Kidney (tissue), 14 donors: ENCODE measurements around the gene PPP1R3G. TPM values are rescaled to one million over a fixed set of nuclear protein-coding genes. Genes with fewer than 3 reads are reported as not detected.

ENCODE experiments used
- DNase-seq, 5 donors: peaks; one replicate each; pipeline ENCODE4 v3.0.0-alpha.2; 2013 to 2020
- FAIRE-seq: peaks from 2 replicates; lab custom pipeline; 2012; peaks lifted over from hg19 to GRCh38; lab: Jason Lieb, UNC
- H3K27ac ChIP-seq, 2 donors: one replicate each; pipeline ENCODE4 v1.7.0; 2013; ENCODE audit warnings: low read depth in 2 of 2, low read length in 2 of 2, inconsistent platforms in 1 of 2
- H3K27me3 ChIP-seq: one replicate; pipeline ENCODE4 v1.7.1; 2013; ENCODE audit warnings: low read length, inconsistent platforms; ENCODE audit not compliant: control insufficient read depth, insufficient read depth
- H3K36me3 ChIP-seq, 3 donors: one replicate each; pipeline versions ENCODE4 v1.7.0 to v1.7.1; 2013; ENCODE audit warnings: low read length in 3 of 3, control low read depth in 1 of 3, inconsistent platforms in 1 of 3; ENCODE audit not compliant: insufficient read depth in 3 of 3, control insufficient read depth in 2 of 3
- H3K4me1 ChIP-seq, 3 donors: one replicate each; pipeline versions ENCODE4 v1.7.0 to v1.7.1; 2013; ENCODE audit warnings: low read length in 3 of 3, inconsistent platforms in 1 of 3, low read depth in 1 of 3; ENCODE audit not compliant: control insufficient read depth in 2 of 3, insufficient read depth in 2 of 3
- H3K4me3 ChIP-seq, 3 donors: one replicate each; pipeline versions ENCODE4 v1.7.0 to v1.8.1; 2013; ENCODE audit warnings: low read length in 3 of 3, control low read depth in 1 of 3, inconsistent platforms in 1 of 3
- H3K9ac ChIP-seq, 3 donors: one replicate each; pipeline versions ENCODE4 v1.7.0 to v1.7.1; 2013; ENCODE audit warnings: low read length in 3 of 3, control low read depth in 1 of 3, inconsistent platforms in 1 of 3
- H3K9me3 ChIP-seq, 3 donors: one replicate each; pipeline versions ENCODE4 v1.7.0 to v1.7.1; 2013; ENCODE audit warnings: low read length in 3 of 3, control low read depth in 1 of 3, inconsistent platforms in 1 of 3; ENCODE audit not compliant: control insufficient read depth in 2 of 3, insufficient read depth in 1 of 3
- intact Hi-C: fragments of 100-400 bp; cut with DNase I; formaldehyde crosslinking; loops from one replicate; pipeline ENCODE4 v1.11.1; 2022
- polyA plus RNA-seq: library from polyadenylated mRNA; stranded (reverse); fragments of 350-450 nt; fragmentation: Illumina TruSeq; extraction: RNeasy Lipid Tissue Mini Kit (QIAGEN cat#74804); gene quantifications from one replicate; pipeline ENCODE4 v1.2.3, GENCODE V29; 2014; ENCODE audit warnings: low read depth, low replicate concordance; ENCODE audit not compliant: insufficient read depth
- total RNA-seq: library from RNA; stranded (reverse); fragmentation: NEBNext Ultra II Directional; extraction: Animal tissue kit (Norgen Biotek cat#: 25700); gene quantifications from one replicate; pipeline ENCODE4 v1.2.1, GENCODE V29; 2021
- TF ChIP-seq, protein P1 (sequence below): IDR thresholded peaks from 3 replicates; pipeline ENCODE4 v1.5.1; 2012; ENCODE audit warnings: mild to moderate bottlenecking, moderate library complexity, borderline replicate concordance; ENCODE audit not compliant: insufficient read depth; ENCODE audit errors: extremely low read depth
- donor health status: control.
- donor health status: control.
- donor health status: control.
- donor health status: control.
- donor health status: control.
- donor health status: DM: yes; HTN: yes; CAD: no.
- donor health status: Normal renal cell carcinoma (clear cell type).

PPP1R3G gene
- total and polyA plus RNA-seq, 2 donors from 2014 or later = 0.49 to 1.9 TPM

DNA sequence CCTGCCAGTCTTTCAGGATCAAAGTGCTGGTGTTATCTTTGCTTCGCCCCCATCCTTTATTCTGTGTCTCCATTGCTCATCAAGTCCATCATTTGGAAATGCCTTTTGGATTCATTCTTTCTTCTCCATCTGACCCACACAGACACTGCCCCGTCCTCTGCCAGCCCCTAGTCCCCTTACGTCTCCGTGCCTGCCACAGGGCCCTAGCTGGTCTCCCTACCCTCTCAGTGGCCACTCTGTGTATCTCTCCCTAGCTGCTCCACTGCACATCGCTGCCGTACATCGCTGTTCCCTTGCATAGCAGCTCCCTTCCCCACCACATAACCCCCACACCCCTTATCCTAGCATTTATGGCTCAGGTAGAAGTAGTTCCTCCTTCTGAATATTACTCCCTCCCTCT is 15.7 kb downstream of the PPP1R3G start:
- Histone ChIP-seq H3K27ac (no peak overlapping the region), H3K27me3 (no peaks in the 10 kb centered on the region), H3K4me3 (no peak overlapping the region), H3K9me3 (no peaks in the 10 kb centered on the region), H3K36me3 (no peaks in the 10 kb centered on the region), H3K9ac (no peak overlapping the region), H3K4me1 (no peaks in the 10 kb centered on the region)
- DNase-seq (no peak), FAIRE-seq (no peak)
- intact Hi-C loops = no loop called here
- TF ChIP-seq, protein P1, sequence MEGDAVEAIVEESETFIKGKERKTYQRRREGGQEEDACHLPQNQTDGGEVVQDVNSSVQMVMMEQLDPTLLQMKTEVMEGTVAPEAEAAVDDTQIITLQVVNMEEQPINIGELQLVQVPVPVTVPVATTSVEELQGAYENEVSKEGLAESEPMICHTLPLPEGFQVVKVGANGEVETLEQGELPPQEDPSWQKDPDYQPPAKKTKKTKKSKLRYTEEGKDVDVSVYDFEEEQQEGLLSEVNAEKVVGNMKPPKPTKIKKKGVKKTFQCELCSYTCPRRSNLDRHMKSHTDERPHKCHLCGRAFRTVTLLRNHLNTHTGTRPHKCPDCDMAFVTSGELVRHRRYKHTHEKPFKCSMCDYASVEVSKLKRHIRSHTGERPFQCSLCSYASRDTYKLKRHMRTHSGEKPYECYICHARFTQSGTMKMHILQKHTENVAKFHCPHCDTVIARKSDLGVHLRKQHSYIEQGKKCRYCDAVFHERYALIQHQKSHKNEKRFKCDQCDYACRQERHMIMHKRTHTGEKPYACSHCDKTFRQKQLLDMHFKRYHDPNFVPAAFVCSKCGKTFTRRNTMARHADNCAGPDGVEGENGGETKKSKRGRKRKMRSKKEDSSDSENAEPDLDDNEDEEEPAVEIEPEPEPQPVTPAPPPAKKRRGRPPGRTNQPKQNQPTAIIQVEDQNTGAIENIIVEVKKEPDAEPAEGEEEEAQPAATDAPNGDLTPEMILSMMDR = no peak

DNA sequence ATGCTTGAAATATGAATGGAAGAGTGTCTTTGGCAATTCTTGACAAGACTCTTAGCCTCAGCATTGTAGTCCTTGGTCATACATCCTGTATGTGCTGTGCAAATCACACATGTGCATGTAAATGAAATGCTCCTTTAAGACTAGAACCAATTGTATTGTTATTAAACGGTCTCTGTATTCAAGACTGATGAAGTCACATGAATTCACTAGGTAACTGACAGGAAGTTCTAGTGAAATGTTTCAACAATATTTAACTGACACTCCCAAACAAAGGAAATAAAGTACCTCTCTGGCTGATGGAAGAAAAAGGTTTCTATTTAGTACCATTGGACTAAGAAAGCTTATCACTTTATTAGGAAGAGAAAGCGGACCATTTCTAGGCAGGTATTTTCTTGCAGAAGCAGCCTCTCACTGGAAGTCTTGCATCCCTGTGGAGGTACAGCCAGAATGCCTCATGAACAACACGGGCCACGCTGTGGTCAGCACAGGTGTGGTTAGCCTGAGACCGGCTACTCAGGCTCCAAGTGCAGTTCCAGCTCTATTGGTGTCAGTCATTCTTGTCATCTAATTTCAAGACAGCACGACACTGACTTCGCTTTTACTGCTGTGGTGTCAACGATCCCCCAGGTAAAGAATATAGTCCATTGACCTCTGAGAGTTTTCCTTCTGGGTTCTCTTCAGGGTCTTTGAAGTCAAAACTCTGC is 17.3 kb downstream of the PPP1R3G start:
- TF ChIP-seq, protein P1 = no peak

DNA sequence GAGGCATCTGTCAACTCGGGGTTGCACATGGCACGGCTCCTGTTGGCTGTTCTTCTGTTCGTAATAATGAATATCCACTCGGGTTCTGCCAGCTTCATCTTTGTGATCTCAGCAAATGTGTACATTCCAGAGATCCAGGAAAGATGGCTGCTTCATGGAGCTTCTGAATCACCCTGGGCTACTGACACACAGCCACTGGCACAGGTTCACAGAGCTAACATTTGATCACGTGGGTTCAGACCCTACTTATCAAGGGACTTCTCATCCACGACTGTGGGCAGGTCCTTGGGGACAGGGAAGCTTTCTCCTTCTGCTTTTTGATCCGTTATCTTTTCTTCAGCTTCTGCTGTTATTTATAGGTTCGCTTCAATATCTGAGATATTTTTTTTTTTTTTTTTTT is 18.1 kb downstream of the PPP1R3G start:
- H3K4me3 ChIP-seq = no peak overlapping the region
- H3K36me3 ChIP-seq = no peaks in the 10 kb centered on the region
- DNase-seq = no peak
- TF ChIP-seq, protein P1 = no peak
- H3K4me1 ChIP-seq = no peaks in the 10 kb centered on the region
- H3K27ac ChIP-seq = no peak overlapping the region
- no peak for FAIRE-seq
- H3K9me3 ChIP-seq = no peaks in the 10 kb centered on the region
- intact Hi-C loops = no loop called here
- H3K27me3 ChIP-seq = no peaks in the 10 kb centered on the region
- H3K9ac ChIP-seq = no peak overlapping the region

More for the DNA sequence above, 17.3 kb downstream of the PPP1R3G start:
- no peak overlapping the region for H3K9ac ChIP-seq
- H3K27me3 ChIP-seq = no peaks in the 10 kb centered on the region
- no peak for DNase-seq
- FAIRE-seq = no peak
- no peak overlapping the region for H3K27ac ChIP-seq
- intact Hi-C loops = no loop called here
- H3K4me1 ChIP-seq = no peaks in the 10 kb centered on the region
- no peak overlapping the region for H3K4me3 ChIP-seq
- H3K9me3 ChIP-seq = no peaks in the 10 kb centered on the region
- no peaks in the 10 kb centered on the region for H3K36me3 ChIP-seq
